Measurements from ENCODE around the gene CAMKV.
"Not testable (repeated sequence)": the region's sequence is repeated elsewhere in the genome, so short reads cannot be mapped to it uniquely, and the experiment has no call there.

CAMKV gene

DNA sequence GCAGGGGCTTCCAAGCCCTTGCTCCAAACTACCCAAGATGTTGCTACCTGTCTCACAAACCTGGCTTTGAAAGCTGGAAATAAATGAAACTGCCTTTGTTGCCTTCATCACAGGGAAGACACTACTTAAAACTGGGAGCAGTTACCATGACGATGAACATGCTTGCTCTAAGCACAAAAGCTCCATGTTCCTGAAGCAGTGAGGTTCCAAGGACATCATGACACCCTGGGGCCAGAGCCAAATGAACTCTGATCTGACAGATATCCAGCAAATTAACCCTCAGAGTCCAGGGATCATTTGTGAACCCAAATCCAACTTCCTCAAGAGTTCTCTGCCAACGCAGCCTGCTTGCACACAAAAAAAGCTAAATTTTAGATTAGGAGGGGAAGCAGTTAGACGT, 24.0 kb downstream of the CAMKV start:
- no peak for DNase-seq

DNA sequence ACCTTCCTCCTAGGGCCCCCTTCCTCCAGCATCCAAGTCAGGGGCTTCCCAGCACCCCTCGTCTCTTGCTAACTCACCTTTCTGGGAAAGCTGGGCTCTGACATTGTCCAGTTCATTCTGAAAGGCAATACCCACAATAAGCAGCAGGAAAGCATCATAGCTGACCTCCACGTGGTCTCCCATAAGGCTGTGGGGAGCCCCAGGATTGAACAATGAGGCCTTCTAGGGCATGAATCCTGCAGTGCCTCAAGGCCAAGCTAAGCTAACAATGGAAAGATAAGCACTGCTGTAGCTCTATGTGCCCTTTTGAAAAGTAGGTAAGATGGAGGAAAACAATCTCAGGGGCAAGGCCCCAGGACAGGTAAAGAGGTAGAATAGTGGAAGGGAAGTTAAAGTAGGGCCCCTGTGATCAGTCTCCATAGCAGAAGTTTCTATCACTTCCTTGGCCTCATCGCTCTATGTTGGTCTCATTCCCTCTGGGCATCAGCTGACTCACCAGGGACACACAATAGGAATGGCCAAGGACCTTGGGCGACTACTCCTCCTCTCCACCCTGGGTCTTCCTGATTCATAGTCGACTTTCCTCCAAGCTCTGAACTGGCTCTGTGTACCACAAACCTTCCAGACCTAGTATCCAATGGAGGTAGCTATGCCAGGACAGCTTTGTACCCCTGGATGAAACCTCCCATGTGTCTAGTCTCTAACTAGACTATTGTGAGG, 25.1 kb downstream of the CAMKV start:
- no peak for DNase-seq

DNA sequence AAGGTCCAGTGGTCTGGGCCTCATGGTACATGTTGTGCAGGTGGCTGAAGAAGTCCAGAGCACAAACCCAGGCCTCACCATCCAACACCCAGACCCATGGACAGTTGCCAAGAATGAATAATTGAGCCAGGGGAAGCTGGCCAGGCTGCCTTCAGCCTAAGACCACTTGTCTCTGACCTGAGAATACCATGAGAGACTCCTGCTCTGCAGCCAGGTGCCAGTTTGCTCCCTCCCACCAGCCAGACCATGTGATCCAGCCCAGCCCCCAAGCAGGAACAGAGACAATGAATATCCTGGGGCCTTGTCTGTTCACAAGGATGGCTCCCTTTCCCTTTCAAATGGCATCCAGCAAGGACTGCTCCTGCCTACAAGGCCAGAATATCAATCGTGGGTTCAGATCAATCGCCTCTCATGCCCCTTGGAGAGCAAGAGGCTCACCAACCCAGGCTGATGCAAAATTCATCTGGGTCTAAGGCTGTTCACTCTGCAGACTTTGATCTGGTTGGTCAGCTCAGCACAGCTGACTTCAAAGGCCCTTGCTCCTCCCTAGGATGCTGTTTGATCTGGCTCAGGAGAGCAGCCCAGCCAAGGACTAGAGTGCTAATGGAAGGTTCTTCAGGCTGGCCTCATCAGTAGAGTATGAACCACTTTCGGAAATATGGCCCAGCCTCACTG, 26.7 kb downstream of the CAMKV start:
- DNase-seq, result no peak

DNA sequence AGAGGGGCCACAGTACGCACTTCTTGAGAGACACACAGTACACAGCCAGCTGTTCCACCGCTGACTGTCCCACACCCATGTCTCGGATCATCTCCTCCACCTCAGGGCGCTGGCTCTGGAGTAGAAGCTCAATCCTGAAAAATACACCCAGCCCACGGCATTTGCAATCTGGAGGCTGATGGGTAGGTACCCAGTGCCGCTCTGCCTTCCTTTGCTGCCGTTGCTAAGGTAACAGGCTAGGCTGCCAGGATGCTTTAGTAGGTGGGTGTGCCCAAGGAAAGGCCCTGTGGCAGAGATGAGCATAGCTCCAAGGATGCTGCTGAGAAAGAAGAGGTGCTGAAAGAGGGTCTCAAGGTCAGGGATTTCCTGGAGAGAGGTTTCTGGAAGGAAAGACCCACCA, 27.9 kb downstream of the CAMKV start:
- no peak for DNase-seq

DNA sequence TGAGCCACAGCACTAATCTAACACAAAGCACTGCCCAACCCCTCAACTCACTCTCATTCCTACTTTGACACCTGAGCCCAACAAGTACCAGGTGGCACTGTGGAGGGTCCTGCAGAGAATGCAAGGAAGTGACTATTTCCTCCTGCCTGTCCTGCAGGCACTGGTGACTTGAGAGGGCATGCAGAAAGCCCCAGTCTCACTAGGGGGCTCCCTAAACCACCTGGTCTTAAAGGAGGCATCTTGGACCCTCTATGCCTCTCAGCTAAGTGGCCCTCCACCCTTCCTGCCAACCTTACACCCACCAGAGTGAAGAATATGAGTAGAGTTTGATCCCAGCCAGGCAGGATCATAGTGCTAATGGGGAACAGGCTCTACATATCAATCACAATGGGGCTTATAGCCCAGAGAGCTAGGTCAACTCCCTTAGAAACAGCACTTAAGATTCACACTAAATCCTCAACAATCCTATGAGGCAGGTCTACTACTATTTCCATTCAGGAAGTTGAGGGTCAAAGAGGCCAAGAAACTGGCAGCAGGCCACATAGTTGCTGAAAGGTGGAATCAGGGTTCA, 28.5 kb downstream of the CAMKV start:
- DNase-seq, result no peak

DNA sequence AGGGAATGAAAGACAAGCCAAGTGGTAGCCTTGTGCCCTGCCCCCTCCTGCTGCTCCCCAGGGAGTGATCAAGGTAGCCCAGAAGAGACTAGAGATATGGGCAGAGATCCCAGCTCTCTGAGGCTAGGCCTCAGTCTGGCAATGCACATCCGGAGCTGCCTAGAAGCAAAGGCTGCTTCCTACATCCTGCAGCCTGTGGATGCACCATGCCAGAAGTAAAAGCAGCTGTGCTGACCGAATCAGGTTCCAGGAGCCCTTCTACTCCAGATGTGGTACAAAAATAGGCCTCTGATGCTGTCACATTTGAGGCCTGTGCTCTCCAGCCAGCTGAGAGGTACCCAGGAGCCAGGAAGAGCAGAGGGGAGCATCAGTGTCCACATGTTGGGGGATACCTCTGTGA, 29.3 kb downstream of the CAMKV start:
- no peak for DNase-seq

DNA sequence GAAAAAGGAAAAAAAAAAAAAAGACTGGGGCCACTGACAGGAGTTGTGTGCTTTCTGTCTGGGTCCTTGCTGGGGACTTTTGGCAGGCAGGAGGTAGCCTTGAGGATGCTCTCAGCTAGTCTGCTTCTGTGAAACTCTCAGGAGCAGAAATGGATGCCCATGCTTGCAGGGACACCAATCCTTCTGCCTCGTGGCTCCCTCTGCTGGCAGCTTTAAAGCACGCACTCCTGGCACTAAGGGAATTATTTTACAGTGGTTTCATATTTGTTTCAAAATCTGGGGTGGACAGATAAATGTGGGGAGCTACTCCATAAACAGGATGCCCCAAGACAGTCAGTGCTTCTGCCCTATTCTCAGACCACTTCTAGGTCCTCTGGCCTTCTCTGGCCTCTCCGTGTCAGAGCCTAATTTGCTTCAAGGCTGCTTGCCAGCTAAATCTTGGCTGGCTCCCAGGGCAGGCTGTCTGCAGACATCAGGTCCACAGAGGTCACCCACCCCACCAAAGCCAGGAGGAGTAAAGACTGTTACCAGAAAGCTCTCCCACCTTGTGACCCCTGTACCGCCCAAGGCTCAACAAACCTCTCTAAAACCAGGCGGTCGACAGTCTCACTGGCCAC, 30.4 kb downstream of the CAMKV start:
- DNase-seq, result peak; percentile 77

DNA sequence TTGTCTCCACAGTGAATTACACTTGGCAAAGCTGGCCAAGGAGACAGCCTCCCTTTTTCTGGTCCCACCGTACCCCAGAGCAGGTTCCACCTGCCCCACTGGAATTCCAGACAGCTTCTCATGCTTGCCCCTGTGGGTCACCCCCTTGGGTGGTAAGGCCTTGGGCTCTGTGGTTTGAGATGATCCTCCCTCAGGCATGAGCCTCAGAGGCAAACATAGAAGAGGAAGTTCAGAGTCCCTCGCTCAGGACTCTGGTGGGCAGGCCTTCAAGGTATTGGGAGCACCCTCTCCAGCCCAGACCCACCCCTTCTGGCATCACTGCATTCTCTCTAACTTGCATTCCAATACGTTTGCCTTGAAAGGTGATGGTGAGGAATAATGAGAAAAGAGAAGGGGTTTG, 38.4 kb downstream of the CAMKV start:
- DNase-seq, result no peak

DNA sequence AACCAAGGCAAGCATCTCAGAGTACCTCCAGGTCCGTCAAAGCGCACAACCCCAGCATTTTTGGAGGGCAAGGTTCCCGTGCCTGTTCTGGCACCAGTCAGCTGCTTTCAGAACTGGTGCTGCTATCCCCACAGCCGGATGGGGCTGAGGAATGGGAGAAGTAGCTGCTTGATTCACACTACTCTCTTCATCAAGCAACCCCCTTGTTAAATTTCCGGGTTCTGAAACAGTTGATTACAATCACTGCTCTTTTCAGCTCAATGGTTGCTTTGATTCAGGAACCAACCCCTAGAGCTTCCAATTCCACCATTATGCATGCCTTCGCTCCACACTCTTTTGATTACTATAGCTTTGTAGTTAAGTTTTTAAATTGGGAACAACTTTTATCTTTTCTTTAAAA, 43.7 kb downstream of the CAMKV start:
- DNase-seq, result no peak

DNA sequence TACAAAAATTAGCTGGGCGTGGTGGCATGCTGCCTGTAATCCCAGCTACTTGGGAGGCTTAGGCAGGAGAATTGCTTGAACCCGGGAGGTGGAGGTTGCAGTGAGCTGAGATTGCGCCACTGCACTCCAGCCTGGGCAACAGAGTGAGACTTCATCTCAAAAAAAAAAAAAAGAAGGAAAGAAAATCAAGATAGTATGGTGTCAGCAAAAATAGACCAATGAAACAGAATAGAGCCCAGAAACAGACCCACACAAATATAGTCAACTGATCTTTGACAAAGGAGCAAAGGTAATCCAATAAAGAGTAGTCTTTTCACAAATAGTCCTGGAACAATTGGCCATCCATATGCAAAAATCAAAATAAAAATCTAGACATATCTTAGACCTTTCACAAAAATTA, 46.6 kb downstream of the CAMKV start:
- DNase-seq, result not testable (repeated sequence)

DNA sequence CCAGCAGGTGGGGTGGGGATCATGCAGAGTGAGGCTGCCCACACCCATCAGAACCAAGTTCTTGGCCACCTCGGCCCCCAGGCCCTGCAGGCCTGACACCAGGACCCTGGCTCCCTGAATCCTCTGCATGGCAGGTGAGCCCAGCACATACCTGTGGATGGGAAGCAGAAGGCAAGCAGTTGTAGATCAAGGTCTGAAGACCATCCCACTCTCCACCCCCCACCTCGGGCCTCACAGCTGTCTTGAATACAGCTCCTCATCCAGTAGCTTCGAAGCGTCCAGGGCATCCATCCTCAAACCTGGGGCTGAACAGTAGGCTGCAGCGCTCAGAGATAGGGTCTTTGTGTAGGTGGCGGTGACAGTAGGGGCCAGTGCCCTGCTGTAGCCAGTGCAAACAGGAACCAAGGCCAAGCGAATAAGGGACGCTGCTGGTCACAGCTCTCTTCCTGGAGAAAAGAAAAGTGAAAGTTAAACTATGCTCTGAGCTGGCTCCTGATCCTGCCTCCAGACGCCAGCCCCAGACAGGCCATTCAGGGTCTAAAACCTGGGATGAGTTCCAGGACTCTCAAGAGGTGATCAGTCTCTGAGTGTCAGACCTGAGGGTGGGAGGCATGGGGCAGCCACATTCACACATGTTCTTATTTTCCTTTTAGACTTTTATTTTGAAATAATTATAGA, 56.1 kb downstream of the CAMKV start, which contains the start of gene UBA7:
TSS of gene UBA7 (minus strand) at position 457 of the 678 bp plus-strand sequence. CDS start at position 291, 166 bp downstream.
- DNase-seq, result peak; percentile 30

DNA sequence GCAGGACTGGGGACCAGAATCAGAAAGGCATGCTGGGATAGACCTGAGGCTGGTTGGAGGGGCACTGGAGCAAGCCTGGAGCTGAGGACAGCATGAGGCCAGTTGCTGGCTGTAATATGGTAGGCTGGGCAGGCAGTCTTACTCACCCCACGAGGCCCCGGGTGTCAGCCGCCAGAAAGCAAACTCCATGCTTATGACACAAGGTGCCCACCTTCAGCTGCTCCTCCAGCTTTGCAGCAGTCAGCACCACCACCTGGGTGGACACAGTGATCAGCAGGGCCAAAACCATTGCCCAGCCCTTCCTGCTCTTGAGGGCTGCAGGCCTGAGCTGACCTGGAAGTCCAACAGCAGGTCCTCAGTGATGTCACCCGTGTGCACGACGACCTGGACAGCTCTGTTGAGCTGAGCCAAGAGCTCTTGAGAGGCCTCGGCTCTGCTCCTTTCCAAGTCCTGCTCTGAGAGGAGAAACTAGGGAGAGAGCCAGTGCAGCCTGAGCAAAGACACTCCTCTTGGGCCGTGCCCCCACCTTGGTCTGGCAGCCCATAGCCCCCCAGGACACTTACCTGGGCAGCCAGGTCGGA, 56.7 kb downstream of the CAMKV start:
- DNase-seq, result no peak
